GM21723 (cell line): ENCODE measurements around the gene ABCE1.

Source experiments
- ATAC-seq: cut with Tn5 transposase; IDR thresholded peaks from one replicate; pipeline ENCODE4 v1.9.1; 2021; ENCODE audit warnings: mild to moderate bottlenecking, moderate library complexity; ENCODE audit not compliant: unreplicated experiment

Gene ABCE1

DNA sequence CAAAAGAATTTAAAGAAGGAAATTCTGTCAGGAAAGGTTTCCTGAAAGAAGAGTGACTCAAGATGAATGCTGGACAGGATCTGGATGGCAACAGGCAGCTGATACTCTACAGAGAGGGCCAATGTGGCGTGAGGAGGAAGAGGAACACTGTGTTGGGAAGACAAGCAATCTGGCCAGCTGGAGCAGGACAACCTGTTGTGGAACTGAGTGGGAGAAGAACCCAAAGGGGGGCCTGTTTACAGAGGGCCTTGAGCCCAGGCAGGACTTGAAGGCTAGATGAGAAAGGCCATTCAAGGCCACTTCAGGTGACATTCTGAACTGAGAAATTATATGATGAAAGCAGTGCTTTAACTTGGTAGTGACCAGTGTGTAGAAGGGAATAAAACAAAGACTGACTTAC lies 73.8 kb downstream of the ABCE1 start:
- ATAC-seq, result no peak

DNA sequence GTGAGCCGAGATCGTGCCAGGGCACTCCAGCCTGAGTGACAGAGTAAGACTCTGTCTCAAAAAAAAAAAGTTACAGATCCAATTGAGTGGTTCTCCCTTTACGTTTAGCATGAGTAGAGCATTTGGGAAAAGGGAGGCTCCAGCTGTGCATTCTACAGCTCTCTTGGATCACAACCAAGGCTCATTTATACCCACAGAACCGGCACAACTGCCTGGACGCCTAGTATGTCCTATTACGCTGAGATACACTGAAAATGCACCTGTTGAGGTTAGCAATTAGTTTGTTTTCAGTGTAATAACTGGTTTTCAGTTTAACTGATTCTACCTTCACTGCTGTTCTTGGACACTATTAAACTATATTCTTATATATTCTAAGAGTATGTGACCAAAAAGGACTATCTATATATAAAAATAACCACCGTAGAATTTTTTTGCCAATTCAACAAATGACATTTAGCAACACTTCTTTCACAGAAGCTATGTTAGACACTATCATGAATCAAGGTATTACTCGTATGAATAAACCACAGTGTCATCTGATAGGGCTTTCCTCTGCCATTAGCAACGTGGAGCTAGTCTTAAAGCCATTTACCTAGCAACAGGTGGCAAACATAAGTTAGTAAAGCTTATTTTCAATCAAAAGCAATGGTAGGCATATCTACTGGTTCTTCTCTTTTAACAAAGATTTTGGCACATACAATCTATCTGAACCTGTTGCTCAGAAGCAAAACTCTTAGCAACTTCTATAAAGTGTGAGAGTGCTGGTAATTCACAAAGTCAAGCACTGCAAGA lies 78.7 kb downstream of the ABCE1 start:
- no peak for ATAC-seq

DNA sequence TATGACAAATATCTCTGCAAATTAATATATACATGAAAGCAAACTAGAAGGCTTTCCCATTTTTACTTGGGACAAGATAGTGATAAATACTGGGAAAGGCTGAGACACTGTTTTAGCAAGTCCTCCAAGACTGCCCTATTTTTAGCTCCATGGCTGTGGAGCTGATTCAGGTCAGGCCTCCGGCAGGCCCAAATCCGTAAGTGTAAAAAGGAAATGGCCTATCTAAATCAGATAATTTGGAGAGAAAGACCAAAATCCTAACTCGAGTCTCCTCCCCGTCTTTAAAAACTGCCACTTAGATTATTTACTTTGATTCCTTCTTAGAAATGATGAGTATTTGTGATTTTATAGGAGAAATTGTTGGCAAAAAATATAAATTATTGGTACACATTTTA lies 79.4 kb downstream of the ABCE1 start:
- ATAC-seq, result no peak

DNA sequence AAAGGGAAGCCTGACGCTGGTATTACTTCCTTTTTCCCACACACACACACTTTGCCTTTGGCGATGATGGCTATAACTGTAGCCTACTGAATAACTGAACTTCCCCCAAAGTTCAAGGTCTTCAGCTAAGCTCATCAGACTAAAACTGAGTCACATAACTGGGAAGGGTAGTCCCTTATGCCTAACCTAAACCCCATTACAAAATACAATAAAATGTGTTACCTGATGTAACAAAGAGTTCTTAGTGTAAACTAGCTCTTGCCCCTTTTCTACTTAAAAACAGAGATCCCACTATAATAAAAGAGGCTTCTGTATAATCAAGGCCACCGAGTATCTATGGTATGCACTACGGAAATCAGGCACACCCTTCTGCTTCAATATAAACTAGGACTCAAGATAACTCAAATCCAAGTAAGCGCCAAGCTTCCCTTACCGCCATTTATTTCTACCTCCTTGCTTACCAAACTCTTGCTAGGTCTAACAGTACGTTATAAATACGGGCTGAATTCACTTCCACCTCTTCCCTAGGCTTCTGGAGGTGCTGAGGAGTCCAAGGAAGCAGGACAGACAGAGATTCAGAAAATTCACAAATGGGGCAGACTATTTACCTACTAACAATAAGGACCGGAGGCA lies 79.9 kb downstream of the ABCE1 start:
- no peak for ATAC-seq

DNA sequence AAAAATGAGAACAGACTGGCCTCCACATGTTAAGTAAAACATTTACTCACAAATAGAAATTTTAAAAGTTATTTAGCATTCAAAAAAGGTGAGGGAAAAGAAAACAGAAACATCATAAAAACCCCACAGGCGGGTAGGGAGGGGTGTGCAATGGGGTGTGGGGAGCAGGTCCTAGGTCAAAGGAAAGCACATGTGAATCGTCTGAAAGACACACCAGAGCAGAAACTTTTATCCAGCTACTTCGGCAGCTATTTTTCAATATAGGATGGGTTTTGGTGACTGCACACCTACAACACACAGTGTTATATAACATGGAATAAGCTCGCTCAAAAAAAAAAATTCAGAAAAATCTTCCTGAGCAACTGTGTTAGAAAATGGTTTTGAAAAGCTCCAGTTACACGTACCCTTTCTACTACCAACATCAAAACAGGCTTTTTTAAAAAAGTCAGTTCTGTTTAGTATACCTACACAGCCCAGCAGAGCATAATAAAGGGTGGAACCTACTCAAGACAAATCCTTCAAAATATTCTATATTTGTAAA lies 80.7 kb downstream of the ABCE1 start:
- ATAC-seq, result no peak
